T-helper 22 cell (primary cell): ENCODE measurements around the gene SLC38A8.

Source experiments
- DNase-seq: peaks from one replicate; pipeline ENCODE4 v3.0.0-alpha.2; 2020; ENCODE audit warnings: low read depth

The SLC38A8 gene

DNA sequence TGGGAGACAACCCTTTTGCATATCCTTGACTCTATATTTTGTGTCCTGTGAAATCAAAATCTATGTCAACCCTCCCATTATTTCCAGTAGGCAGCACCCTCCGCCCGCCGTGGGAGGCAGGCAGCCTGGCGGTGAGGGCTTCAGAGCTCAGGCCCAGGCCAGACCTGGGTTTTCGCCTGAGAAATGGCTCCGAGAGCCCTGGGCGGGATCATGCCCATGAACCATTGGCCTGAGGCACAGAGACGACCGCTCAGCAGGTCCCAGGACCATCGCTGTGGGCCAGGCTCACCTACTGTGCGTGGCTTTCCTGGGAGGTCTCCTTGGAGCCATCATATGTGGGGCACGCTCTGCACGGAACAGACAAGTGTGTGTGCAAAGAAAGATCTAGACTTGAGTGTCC is 6.3 kb upstream of the SLC38A8 start:
- no peak for DNase-seq

DNA sequence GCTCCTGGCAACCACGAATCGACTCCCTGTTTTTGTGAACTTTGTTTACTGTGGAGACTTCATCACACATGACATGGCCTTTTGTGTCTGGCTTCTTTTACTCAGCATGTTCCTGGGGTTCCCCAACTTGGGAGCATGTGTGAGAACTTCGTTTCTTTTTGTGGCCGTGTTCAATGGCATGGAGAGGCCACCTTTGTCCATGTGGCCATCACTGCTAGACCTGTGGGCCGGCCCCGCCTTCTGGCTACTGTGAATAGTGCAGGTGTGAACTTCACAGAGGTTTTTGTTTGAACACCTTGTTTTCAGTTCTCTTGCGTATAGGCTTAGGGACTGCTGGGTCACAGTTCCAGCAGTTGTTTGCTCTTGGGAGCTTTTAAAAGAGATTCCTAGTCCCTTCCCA is 5.7 kb upstream of the SLC38A8 start:
- no peak for DNase-seq

DNA sequence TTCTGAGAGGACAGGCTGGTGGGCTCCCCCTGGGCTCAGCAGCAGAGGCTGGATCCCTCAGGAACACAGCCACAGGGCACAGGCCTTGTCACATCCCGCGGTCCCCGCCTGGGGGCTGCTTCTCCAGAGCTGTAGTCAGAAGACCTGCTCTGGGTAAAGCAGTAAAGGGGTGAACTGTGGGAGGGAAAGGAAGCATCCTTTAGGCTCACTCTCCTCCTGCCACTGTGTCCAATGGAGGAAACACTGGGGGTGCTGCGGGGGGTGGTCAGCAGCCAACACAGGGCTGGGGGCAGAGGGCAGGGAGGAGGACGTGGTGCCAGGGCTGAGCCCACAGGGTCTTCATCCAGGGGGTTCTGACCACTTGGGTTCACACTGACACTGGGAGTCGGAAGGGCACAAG is 5.0 kb upstream of the SLC38A8 start:
- DNase-seq: no peak

DNA sequence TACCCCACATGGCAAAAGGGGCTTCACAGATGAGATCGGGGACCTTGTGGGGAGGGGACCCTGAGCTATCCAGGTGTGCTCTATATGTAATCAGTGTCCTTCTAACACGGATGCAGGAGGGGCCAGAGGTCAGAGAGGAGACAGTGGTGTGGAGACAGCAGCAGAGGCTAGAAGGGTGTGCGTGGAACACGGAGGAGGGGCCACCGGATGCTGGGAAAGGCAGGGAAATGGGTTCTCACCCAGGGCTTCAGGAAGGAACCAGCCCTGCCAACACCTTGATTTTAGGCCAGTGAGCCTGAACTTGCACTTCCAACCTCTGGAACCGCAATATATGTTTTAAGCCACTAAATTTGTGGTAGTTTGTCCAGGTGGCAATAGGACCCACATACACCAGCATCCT is 4.6 kb upstream of the SLC38A8 start:
- DNase-seq: no peak

DNA sequence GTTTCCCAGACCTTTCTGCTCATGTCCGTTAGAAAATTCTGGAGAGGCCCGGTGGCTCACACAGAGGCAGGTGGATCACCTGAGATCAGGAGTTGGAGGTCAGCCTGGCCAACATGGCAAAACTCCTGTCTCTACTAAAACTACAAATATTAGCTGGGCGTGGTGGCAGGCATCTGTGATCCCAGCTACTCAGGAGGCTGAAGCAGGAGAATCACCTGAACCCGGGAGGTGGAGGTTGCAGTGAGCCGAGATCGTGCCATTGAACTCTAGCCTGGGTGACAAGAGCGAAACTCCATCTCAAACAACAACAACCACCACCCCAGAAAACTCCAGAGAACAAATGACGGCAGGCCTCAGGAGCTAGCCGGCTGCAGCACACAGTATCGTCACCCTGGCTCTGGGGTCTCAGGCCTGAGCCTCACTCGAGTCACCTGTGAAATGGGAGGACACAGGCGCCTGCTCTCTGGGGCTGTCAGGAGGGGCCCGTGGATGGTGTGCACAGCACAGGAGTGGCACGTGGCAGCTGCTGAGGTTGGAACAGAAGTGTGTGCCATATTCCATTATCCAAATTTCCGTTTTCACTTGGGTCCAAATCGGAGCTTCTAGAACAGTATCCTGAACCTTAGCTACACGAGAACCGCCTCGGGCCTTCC is 3.3 kb upstream of the SLC38A8 start:
- no peak for DNase-seq

DNA sequence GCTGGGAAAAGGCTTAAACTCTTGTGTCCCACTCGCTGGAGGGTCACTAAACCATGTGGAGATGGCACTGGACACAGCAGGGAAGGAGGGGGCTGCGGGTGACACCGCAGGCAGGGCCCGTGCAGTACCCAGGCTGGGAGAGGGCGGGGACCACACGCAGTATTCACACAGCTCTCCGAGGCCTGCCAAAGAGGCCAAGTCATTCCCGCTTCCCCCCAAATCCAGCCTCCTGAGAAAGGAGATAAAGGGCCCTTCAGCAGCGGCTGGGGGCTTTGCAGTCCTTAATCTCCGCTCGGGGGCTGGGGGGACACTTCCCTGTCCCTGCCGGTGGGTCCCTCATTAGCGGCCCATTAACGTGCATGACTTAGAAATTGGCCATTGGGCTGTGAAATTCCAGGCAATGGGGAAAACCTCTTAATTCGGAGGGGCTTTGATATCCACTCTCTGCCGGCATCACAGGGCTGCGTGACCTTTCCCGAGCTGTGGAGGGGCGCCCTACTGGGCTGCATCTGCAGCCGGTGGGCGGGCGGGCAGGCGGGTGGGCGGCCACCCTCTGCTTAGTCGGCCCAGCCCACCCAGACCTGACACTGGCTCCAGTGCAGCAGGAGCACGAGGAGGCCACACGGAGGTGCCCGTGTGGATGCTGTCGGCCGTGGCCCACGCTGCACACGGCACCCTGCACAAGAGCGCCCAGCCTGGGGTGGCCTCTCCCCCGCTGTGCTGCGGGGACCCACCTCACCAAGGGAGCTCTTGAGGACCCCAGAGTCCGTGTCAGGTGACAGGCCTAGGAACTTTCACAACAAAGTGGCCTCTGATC is 2.6 kb upstream of the SLC38A8 start:
- DNase-seq: no peak

DNA sequence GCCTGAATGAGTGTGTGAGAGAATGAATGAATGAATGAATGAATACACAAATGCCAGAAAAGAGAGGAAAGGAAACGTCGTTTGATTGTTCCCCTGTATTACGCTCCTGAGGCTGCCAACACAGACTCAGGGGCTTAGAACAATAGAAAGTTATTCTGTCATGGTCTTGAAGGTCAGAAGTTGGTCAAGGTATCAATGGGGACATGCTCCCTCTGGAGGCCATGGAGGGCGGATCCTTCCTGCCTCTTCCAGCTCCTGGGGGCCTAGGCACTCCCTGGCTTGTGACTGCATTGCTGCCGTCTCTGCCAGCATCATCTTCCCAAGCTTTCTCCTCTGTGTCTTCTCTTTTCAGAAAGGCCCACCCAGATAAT is 1.5 kb upstream of the SLC38A8 start:
- no peak for DNase-seq

DNA sequence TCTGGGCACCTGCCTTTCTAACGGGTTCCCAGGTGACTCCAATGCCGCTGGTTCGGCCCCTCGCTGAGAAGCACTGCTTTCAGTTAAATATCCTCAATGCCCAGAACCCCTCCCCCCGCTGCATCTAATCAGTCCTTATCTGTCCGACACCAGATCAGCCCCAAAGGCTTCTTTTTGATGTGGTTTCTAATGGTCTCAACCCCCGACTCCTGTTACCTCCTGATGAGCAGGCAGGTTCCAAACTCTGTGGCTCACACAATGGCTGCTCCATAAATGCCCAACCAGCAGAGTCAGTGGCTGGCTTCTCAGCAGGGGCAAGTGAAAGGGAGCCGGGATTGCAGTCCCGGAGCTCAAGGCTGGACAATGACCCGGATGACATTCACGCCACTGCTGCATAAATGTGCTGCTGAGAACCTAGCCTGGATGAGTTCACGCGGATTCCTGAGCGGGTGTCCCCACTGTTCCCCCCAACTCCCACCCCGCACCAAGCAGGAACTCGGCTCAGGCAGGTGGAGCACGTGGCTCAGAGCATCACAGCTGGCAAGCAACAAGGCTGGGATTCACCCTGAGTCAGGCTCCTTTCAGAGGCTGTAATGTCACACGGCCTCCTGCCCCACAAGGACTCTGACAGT is 1.0 kb upstream of the SLC38A8 start:
- DNase-seq: no peak

DNA sequence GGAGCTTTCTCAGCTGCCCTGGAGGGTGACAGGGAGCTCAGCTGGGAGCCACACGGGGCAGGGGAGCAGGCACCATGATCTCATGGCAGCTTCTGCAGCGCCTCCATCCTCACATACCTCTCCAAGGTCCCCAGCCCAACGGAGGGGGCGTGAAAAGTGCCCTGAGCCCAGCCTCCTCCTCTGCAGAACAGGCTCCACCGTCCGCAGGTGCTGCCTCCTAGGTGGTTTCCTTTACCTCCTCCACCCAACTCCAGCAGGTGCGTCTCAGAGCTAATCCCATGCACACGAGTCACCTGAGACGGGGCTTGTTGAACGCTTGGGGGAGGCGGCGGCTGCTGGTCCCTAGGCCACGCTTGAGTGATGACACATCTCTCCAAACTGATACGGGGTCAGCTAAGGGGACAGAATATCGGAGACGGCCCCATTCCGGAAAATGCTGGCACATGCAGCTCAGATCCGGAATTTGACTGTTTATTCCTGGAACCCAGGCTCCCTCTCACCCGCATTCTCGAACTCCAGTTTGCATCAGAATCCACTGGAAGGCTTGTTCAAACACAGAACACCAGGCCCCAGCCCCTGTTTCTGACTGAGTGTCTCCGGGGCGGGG is 387 bp upstream of the SLC38A8 start:
- DNase-seq: no peak

DNA sequence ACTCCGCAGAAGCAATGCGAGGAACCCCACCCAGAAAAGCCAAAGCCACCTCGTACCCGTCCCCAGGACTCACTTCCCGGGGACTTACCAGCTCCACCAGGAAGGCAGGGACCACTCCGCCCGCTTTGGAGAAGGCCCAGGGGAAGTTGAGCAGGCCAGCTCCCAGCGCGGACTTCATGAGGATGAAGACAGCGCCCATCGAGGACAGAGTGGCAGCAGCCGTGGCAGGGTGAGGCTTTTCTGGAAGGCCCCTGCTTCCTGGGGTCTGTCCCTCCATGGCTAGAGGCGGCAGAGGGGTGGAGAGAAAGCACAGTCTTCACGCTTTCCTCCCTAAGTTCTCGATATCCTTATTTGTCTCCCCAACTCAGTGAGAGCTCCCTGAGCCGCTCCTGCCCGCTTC is 714 bp downstream of the SLC38A8 start:
- no peak for DNase-seq

DNA sequence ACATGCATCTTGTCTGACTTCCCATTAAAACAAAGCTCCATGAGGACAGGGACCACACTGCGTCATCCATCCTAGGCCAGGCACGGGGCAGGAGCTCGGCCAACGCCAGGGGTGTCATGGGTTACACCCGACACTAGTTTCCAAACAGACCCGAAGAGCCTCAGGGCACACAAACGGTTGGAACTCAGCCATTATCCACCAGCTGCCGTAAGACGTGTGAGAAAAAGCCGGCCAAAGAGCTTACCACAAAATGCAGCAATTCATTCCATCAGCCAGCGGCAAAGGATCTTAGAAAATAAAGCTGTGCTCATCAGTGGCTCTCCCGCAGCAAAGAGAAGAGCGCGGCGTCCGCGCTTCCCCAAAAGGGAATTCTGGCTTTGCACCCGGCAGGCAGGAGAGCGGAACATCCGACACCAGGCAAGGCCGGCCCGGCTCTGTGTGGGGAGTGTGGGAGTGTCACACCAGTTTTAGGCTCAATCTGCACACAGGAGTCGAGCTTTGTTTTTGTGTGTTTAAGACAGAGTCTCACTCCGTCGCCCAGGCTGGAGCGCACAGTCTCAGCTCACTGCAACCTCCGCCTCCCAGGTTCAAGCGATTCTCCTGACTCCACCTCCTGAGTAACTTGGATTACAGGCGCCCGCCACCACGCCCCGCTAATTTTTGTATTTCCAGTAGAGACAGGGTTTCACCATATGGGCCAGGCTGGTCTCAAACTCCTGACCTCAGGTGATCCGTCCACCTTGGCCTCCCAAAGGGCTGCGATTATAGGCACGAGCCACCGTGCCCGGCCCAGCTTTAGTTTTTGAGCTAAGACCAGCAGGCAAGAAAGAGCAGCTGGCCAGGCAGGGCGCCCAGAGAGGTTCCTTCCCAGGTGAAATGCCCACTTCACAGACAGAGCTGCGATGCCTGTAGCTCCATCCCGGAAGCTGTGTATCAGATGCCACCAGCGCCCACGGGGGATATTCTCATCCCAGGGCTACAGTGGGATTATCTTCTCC is 1.5 kb downstream of the SLC38A8 start:
- no peak for DNase-seq

DNA sequence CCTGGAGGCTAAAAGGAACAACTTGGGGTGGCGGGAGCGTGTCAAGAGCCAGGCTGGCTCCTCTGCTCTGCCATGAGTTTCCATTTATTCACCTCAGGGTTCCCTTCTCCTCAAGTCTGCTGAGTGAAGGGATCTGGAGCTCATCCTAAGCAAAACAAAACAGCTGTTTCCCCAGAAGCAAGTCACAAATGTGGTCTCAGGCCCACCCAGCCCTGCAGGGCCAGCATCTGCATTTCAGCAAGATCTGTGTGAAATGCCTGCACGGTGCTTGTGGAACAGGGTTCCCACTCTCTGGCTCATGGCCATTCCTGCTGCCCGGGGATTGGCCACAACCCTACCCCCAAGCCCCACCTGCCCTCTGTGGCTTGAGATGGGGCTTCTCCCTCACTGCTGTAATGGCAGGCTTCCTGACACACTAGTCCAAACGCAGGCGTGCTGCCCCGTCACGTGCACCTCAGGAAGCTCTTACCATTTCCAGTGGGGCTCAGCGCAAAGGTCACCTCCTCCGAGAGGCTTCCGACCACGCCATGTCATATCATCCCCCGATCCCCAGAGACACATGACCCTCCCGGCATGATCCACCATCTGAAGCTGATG is 2.3 kb downstream of the SLC38A8 start:
- no peak for DNase-seq

DNA sequence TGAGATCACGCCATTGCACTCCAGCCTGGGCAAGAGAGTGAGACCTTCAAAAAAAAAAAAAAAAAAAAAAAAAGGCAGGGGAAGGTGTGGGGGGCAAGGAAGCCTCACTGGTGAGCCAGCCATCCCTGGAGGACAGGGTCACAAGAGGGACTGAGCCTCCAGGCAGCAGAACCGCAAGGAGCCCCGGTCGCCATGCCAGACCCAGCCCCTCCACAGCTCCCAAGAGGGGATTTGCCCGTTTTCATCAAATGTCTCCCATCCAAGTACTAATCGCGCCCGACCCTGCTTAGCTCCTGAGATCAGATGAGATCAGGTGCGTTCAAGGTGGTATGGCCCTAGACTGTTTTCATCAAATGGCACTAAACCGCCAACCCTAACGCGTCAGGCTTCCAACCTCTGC is 2.9 kb downstream of the SLC38A8 start:
- no peak for DNase-seq

DNA sequence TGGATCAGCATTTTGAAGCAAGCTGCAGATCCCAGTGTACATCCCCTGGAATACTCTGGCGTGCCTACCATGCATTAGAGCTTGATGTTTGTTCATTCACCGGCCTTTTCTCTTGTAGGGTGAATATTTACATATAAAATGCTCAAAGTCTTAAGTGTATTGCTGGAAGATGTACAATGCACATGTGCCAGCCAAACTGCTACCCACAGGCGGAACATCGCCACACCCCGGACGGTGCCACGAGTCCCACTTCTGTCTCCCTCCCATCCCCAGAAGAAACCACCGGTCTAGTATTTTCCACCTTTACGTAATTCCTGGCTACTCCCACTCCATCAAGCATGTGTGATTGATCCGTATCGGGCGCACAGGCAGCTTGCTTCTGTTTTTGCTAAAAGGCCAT is 4.1 kb downstream of the SLC38A8 start:
- DNase-seq: no peak

DNA sequence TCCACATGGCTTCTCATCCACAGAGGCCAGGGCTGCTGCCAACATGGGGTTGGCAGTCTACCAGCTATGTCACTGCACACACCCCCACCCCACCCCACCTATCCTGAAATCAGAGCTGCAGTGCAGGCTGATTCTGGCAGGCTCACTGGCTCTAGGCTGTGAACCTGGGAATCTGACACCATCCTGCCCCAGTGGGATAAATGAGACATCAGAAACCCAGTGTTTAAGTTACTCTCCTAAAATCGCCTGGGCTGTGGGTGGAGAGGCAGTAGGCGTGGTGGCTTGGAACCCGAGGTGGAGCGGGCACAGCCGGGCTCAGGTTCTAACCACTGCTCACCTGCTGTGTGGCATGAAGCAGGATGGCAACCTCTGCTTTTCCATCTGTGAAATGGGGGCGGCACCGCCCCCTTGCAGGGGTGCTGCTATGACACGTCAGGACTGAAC is 5.6 kb downstream of the SLC38A8 start:
- no peak for DNase-seq

DNA sequence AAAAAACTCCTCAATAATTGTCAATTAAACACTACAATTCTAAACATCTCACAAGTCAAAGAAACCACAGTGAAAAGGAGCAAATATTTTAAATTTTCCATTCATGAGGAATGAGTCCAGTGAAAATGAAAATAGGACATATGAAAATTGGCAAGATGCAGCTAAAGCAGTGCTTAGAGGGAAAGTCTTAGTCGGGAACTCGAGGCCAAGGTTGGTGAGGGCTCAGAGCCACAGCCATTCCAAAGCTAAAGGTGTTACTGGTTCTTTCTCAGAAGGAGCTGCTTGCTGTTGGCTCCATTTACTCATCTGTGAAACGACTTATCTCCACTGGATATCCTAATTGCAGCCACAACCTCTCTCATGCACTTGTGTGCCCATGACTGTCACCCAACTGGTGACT is 6.5 kb downstream of the SLC38A8 start:
- DNase-seq: no peak

DNA sequence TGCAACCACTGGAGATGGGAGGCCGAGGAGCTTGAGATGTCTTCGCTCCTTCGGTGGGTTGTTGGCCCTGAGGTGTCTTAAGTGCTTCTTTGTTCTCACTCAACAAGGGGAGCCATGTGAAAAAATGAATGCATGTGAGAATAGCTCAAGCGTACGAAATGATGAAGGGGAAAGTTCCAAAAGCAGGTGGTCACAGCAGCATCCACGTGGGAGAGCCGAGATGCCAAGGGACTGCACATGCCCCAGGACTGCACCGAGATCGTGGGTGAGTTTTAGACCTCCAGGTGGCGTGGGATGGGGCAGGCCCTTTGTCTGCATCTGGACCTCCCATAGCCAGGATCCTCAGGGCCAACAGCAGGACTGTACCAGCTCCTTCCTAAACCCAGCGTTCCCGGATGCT is 8.1 kb downstream of the SLC38A8 start:
- no peak for DNase-seq

DNA sequence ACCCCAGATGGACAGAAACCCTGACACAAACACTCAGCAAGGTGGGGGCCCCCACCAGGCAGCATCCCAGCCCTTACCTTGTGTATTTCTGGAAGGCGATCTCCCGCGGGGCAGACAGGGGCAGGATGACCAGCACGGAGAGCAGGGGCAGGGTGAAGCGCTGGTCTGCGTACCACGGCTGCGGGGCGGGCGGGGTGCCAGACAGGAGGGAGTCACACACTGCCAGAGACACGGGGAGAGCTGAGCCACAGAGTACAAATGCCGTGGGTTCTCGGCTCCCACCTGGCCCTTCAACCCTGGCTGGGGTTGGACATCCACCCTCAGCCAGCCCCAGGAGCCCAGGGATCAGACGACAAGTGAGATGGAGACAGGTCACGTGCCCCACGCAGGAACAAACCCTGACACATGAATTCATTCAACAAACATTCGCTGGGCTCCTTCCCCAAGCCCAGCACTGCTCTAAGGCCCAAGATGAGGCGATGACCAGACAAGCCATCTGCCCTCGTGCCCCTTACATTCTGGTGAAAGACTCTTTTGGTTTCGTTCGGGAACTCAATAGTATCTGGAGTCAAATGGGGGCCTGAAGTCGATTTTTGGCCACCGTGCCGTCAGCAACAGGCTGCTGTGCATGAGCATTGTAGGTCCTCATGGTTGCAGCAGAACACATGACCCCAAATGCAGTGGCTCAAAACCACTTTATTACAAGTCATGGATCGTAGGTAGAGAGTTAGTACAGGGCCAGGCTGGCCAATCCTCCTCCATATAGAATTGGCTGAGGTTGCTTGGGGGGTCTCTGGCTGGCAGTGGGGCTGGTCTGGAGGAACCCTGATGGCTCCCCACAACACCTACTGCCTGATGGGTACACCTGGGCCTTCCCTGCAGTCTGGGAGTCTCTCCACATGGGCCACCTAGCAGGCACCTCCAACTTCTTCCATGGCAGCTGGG is 9.1 kb downstream of the SLC38A8 start:
- DNase-seq: no peak

DNA sequence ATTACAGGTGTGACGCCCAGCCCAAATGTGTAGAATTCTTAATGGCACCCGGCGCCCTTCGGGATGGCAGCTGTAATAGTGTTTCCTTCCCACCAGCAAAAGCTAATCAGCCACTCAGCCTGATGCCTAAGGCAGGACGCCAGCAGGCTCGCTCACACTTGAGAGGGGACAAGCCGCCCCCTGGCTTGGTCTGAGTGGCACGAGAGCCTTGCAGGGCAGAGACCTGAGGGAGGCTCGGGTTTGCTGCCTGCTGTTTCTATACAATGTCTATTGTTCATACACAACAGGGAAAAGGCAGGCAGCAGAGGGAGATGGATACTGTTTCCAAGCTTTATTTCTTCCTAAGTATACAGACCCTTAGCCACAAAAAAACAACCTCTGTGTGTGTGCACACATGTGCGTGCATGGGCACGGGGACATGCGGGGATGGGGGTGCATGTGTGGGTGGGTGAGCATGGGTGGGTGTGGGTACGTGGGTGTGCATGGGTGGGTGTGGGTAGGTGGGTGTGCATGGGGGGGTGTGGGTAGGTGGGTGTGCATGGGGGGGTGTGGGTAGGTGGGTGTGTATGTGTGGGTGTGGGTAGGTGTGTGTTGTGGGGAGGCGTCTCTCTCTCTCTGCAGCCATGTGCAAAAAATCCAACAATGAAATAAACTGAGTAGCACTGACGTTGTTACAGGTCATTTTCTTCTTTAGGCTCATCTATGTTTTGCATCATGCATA is 10.0 kb downstream of the SLC38A8 start:
- DNase-seq: no peak

DNA sequence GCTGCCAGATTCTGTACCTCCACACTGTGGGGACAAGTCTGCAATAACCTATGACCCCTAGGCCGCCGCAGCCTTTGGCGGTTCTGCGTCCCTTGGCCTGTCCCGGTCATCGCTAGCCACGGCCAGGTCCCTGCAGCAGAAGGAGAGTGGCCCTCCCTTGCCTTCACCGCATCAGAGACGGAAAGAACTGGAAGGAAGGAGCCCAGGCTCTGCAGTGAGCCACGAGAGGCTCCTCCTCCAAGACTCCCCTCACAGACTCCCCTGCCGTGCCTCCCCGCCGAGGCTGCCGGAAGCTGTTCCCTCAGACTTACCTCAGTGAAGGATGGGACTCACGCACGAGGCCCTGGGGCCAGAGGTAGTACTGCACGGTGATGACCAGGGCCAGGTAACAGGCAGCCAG is 11.0 kb downstream of the SLC38A8 start:
- no peak for DNase-seq
